ENCODE data around the gene PLPP1. TPM values are rescaled to one million over a fixed set of nuclear protein-coding genes. Genes with fewer than 3 reads are reported as not detected.
A peak's percentile ranks its signal among the peaks of the same experiment; 100 is the strongest.

PLPP1 gene
- polyA plus RNA-seq, 2 of the 4 experiments (the other 2 are of a cell fraction): 37.7 to 71.6 TPM

- ATAC-seq: no peak
- H3K4me1 ChIP-seq: peaks cover 9% of the 10 kb centered on the region; the same call in 2 of the 3 replicates
- no peak for DNase-seq (ENCODE audit: low read depth in 1 of 2, low spot score in 1 of 2)
- no peak overlapping the region for H3K4me3 ChIP-seq
- FAIRE-seq: no peak
- H3K27ac ChIP-seq: no peak overlapping the region
- ChIA-PET POLR2A (no interaction called here), CTCF (no interaction called here)
- H3K9me3 ChIP-seq: no peaks in the 10 kb centered on the region
- H3K4me2 ChIP-seq: no peak overlapping the region
- 92% methylated on average over 5 of the region's 5 CpGs for WGBS (ENCODE audit: missing lambda C conversion rate)
- TF ChIP-seq USF2 (IDR thresholded peaks at IDR 0.05) (no peak), FOSB (CRISPR knock-in tag; IDR thresholded peaks at IDR 0.05) (no peak), TFCP2L1 (CRISPR knock-in tag; IDR thresholded peaks at IDR 0.05) (no peak), MAX (IDR thresholded peaks at IDR 0.05) (no peak), SMC3 (IDR thresholded peaks at IDR 0.05) (no peak), ESRRA (IDR thresholded peaks at IDR 0.05; ENCODE audit: borderline replicate concordance, low read length) (no peak), PBX3 (IDR thresholded peaks at IDR 0.05) (no peak), POLR2A (IDR thresholded peaks at IDR 0.05; ENCODE audit: low read length) (no peak), RFX5 (IDR thresholded peaks at IDR 0.05) (no peak), E2F6 (IDR thresholded peaks at IDR 0.05; ENCODE audit: borderline replicate concordance, low read depth) (no peak), HEYL (CRISPR knock-in tag; IDR thresholded peaks at IDR 0.05) (no peak), HOXB13 (CRISPR knock-in tag; IDR thresholded peaks at IDR 0.05; ENCODE audit: low read depth) (no peak), ELK1 (IDR thresholded peaks at IDR 0.05; ENCODE audit: low read depth, low read length) (no peak), MYC (IDR thresholded peaks at IDR 0.05; ENCODE audit: borderline replicate concordance, low read length) (no peak), GATA3 (IDR thresholded peaks at IDR 0.05; ENCODE audit: borderline replicate concordance) (no peak), CHD4 (IDR thresholded peaks at IDR 0.05; ENCODE audit: borderline replicate concordance) (no peak)
Measured at GRCh38 chr5:55467862-55468551, 66.8 kb downstream of the PLPP1 start.

GRCh38 chr5:55463613-55464012 is 71.2 kb downstream of the PLPP1 start:
- ATAC-seq (no peak), DNase-seq (ENCODE audit: low read depth in 1 of 2, low spot score in 1 of 2) (no peak), FAIRE-seq (no peak)
- CTCF ChIA-PET: no interaction called here
- Histone ChIP-seq H3K9me3 (no peaks in the 10 kb centered on the region), H3K4me2 (no peak overlapping the region), H3K4me3 (no peak overlapping the region), H3K27ac (no peak overlapping the region), H3K4me1 (0 out of 3 replicates have a peak, but pooled peaks cover 2% of the 10 kb centered on the region)
- POLR2A ChIA-PET: no interaction called here
- TF ChIP-seq CTCF (IDR thresholded peaks at IDR 0.05) (no peak), ZC3H11A (IDR thresholded peaks at IDR 0.05) (peak; percentile 90), NPAS2 (CRISPR knock-in tag; IDR thresholded peaks at IDR 0.05; ENCODE audit: borderline replicate concordance) (no peak), BHLHE40 (IDR thresholded peaks at IDR 0.05; ENCODE audit: low read depth, low read length) (no peak), MYC (IDR thresholded peaks at IDR 0.05; ENCODE audit: borderline replicate concordance, low read length) (no peak), REST (IDR thresholded peaks at IDR 0.05) (no peak), EP300 (IDR thresholded peaks at IDR 0.05) (no peak)
- 90% methylated on average over 3 of the region's 3 CpGs for WGBS (ENCODE audit: missing lambda C conversion rate)

Data from A549 (cell line).